HG02571 (cell line): Measurements from ENCODE around the gene XKR8.

ENCODE experiments used
- ATAC-seq: cut with Tn5 transposase; IDR thresholded peaks from one replicate; pipeline ENCODE4 v1.9.1; 2021; ENCODE audit warnings: mild to moderate bottlenecking, moderate library complexity; ENCODE audit not compliant: unreplicated experiment

Gene XKR8

DNA sequence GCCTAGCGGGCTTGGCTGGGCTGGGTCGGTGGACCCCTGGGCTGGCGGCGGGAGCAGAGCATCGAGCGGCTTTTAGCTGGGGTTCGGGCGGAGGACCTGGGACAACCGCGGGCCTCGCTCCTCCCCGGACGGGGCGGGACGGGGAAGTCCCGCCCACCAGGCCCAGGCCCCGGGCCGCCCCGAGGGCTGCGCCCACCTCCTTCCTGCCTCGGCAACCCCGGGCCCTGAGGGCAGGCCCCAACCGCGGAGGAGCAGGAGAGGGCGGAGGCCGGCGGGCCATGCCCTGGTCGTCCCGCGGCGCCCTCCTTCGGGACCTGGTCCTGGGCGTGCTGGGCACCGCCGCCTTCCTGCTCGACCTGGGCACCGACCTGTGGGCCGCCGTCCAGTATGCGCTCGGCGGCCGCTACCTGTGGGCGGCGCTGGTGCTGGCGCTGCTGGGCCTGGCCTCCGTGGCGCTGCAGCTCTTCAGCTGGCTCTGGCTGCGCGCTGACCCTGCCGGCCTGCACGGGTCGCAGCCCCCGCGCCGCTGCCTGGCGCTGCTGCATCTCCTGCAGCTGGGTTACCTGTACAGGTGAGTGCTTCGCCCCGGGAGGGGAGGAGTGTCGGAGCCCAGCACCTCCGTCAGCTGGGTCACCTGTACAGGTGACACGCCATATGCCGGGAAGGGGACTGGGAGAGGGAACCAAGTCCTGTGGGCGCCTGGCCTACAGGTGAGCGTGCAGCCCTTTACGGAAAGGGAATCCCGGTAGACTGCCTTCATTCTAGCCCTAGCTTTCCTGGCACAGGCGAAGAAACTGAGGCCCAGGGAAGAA is at the start of gene XKR8:
TSS of gene XKR8 (plus strand) at position 182 of the 812 bp plus-strand sequence. CDS start at position 279, 97 bp downstream.
- ATAC-seq = peak; percentile 71

GRCh38 chr1:27912429-27912828 is 47.3 kb upstream of the XKR8 start:
- no peak for ATAC-seq

DNA sequence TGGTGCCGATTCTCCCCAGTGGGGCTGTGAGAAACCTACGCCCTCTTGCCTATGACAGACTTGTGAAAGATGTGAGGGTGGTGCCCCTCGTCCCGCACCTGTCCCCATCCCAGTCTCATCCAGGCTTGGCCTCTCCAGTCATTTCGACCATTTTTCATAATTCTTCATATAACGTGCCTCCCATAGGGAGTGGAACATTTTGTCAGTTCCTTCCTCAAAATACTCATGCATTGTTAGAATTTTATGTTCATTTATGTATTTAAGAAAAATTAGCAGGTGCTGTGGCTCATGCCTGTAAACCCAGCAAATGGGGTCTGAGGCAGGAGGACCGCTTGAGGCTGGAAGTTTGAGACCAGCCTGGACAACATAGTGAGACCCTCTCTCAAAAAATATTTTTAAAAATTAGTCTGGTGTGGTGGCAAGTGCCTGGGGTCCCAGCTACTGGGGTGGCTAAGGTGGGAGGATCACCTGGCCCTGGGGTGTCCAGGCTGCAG is 44.6 kb upstream of the XKR8 start:
- no peak for ATAC-seq

DNA sequence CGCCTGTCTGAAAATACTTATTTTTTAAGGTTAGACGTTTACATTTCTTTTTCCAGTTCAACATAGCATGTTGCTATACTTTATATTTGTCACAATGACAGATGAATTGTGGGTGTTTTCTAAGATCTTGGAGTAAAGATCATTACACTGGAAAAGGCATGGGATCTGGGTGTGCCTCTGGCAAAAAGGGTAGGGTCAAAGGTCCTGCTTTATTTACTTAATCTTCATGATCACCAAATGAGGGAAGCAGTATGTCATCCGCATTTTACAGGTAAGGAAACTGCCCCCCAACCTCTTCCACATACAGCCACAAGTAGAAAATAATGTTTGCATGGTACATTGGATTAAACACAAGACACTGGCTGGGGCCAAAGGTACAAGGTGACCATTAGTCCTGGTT is 37.5 kb upstream of the XKR8 start:
- ATAC-seq = no peak

GRCh38 chr1:27928216-27928954 is 31.4 kb upstream of the XKR8 start:
- ATAC-seq = no peak

DNA sequence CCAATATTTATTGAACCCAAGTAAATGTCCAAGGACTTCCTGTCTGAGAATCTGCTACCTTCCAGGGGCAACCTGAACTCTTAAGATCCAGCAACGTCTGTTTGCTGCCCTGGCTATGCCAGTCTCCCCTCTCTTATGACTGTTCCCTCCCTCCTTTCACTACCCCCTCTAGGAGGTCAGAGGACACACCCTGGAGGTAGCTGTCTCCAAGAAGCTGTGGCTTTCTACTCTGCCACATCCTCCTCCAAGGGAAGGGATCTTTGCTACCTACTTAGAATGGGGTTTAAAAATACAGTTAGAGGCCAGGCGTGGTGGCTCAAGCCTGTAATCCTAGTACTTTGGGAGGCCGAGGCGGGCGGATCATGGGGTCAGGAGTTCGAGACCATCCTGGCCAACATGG is 28.6 kb upstream of the XKR8 start:
- no peak for ATAC-seq

GRCh38 chr1:27931759-27932158 is 28.0 kb upstream of the XKR8 start:
- ATAC-seq = no peak

GRCh38 chr1:27934818-27935549 is 24.8 kb upstream of the XKR8 start, which contains the start of gene SMPDL3B:
Gene SMPDL3B, plus strand, starts transcription at chr1:27935000. Its CDS starts 184 bp downstream, at chr1:27935184.
- ATAC-seq = no peak

GRCh38 chr1:27935721-27936120 is 24.1 kb upstream of the XKR8 start:
- no peak for ATAC-seq

- ATAC-seq = no peak
Observed at GRCh38 chr1:27936370-27936769, 23.4 kb upstream of the XKR8 start.

GRCh38 chr1:27937524-27937836 is 22.3 kb upstream of the XKR8 start:
- ATAC-seq = no peak

- ATAC-seq = no peak
Observed at GRCh38 chr1:27938488-27938887, 21.3 kb upstream of the XKR8 start.

DNA sequence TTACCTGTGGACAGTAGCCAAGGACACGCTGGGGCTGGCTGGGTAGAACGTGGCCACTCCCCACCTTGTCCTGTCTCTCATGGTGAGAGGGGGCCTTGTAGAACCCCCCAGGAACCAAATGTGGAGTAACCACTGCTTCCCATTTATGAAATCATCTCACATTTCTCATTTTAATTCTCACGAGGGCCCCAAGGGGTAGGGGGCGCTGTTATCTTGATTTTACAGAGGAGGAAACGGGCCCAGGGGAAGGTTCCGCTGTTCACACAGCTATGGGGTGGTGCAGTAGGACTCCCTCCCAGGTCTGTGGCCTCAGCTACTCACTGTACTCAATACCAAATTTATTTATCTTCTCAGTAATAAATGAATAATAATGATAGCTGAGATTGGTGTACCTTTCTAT is 19.5 kb upstream of the XKR8 start:
- no peak for ATAC-seq

DNA sequence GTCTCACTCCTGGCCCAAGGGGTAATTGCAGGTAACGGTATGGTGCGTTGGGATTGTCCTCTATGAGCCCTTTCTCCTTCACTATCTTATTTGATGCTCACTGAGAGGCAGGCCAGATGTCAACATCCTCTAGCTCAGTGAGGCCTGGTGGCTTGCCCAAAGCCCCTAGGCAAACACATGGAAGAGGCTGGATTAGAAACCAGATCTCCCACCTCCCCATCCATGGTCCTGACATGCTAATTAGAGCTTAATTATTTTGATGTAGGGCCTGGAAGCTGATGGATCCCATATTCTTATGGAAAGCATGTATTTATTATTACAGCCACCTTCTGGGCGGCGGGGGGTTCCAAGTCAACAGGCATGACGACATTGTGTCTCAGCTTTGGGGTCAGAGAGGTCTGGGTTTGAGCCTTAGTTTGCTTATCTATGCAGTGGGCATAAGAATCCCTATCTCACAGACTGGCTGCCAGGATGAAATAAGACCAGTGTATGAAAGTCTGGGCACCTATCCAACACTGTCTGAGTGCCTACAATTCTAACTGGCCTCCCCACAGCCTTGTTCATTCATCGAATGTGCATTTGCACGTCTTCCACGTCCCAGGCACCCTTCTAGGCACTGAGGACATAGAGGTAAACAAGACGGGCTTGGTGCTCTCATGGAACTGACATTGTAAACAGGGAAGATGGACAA is 18.8 kb upstream of the XKR8 start:
- no peak for ATAC-seq

GRCh38 chr1:27941671-27942540 is 17.9 kb upstream of the XKR8 start:
- no peak for ATAC-seq

DNA sequence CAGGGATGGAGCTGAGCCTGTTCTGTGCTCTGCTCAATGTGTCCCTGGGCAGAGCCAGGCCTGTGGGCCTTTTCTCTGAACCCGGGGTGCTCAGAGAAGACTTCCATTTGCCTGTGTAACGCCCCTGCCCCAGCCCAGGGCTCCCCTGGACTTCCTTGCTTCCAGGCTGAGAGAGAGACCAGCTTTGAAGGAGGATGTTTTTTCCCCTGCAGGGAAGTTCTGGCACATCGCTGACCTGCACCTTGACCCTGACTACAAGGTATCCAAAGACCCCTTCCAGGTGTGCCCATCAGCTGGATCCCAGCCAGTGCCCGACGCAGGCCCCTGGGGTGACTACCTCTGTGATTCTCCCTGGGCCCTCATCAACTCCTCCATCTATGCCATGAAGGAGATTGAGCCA is 14.8 kb upstream of the XKR8 start:
- no peak for ATAC-seq

DNA sequence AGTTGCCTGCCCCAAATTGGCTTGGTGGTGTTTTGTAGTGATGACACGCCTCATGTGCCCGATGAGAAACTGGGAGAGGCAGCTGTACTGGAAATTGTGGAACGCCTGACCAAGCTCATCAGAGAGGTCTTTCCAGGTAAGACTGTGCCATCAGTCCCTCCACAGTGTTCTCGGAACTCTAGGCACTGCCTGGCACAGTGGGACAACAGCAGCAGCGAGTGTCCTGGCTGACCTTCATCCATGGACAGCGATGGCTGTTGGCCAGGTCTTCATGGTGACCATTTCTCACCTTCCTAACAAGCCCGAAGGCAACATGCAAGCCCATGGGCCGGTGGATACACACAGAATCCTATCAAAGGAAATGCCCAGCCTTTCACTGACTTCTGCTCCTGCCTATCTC is 10.7 kb upstream of the XKR8 start:
- ATAC-seq = no peak

DNA sequence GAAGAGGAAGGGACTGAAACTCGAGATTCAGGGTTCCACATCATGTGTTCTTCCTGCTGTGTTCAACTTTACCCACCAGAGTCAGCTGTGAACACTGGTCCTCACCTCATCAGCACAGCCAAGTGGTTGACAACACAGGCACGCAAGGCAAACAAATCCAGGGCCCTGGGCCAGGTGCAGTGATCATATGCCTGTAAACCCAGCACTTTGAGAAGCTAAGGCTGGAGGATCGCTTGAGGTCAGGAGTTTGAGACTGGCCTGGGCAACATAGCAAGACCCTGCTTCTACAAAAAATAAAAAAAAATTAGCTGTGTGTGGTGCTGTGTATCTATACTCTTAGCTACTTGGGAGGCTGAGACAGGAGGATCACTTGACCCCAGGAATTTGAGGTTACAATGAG is 8.4 kb upstream of the XKR8 start:
- ATAC-seq = no peak

- no peak for ATAC-seq
Observed at GRCh38 chr1:27952147-27952546, 7.6 kb upstream of the XKR8 start.

GRCh38 chr1:27954186-27954585 is 5.6 kb upstream of the XKR8 start:
- ATAC-seq = no peak
